Stimulated activated CD8-positive, alpha-beta memory T cell treated with anti-CD3 and anti-CD28 coated beads, Interleukin-4, amount 100 ng/mL, for 1 hour (primary cell): ENCODE results near the gene IGF2R.
A peak's percentile ranks its signal among the peaks of the same experiment; 100 is the strongest.
"Not testable (repeated sequence)": the region's sequence is repeated elsewhere in the genome, so short reads cannot be mapped to it uniquely, and the experiment has no call there.

Source experiments
- DNase-seq, 2 donors: peaks; one replicate each; pipeline ENCODE4 v3.0.0-alpha.2; 2020; ENCODE audit warnings: low read depth in 2 of 2, low spot score in 1 of 2

IGF2R gene

DNA sequence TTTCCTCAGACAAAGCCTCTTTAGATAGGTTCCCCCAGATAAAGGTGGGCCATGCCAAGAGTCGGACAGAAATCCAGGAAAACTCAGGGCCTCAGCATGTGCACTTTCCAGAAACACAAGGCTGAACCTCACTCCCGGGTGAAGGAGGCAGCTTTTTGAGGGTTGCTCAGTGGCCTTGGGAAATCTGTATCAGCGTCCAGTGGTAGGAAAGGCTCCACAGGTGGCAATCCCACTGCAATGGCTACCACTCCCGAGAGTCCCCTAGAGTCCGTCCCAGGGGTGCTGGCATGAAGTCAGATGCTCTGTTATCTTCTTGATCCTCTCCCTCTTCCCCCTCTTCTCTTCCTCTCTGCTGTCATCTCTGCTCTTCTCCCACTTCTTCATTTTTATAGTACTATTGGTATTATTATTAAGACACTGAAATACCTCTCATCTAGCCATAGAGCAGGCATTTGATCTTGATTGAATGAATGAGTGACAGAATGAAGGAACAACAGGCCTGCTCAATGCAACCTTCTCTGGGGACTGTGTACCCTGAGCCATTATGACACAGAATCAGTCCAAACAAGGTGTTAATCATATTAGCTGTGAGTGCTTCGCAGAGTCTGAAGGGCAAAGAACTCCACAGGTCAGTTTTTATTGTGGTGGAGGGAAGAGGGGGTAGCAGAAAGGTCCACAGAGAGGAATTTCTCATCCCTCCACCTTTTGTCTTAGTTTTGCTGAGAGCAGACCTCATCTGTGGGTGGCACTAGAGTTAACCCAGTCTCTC, 166.1 kb downstream of the IGF2R start:
- no peak for DNase-seq

DNA sequence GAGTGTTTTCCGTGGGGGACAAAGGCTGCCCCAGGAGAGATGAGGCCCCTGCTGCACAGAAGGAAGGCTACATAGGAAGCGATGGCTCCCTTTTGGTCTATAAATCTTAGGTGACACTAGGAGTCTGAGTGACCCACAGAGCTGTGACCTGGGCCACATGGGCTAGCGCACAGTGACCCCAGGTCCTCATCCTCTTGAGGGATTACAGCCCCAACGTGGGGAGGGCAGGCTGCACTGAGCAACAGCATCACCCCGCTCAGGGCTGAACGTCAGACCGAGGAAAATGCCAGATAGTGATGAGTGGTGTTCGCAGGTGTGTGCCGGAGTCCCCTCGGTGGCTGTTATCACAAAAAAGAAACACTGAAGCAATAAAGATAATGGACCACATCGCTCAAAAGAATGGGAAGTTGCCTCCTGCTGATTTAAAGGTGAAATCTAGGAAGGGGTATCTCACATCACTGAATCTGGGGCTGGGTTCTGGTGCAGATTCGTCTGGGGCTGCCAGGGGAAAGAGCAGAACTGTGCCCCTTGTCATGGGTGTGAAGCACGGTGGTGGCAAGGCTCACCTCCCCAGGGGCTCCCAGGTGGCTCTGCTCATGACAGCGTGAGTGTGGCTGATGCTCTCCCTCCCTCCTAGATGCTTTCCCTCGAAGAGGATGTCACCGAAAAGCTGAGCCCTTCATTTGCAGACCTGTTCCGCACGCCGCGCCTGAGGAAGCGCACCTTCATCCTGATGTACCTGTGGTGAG, 167.2 kb downstream of the IGF2R start:
- DNase-seq: no peak

DNA sequence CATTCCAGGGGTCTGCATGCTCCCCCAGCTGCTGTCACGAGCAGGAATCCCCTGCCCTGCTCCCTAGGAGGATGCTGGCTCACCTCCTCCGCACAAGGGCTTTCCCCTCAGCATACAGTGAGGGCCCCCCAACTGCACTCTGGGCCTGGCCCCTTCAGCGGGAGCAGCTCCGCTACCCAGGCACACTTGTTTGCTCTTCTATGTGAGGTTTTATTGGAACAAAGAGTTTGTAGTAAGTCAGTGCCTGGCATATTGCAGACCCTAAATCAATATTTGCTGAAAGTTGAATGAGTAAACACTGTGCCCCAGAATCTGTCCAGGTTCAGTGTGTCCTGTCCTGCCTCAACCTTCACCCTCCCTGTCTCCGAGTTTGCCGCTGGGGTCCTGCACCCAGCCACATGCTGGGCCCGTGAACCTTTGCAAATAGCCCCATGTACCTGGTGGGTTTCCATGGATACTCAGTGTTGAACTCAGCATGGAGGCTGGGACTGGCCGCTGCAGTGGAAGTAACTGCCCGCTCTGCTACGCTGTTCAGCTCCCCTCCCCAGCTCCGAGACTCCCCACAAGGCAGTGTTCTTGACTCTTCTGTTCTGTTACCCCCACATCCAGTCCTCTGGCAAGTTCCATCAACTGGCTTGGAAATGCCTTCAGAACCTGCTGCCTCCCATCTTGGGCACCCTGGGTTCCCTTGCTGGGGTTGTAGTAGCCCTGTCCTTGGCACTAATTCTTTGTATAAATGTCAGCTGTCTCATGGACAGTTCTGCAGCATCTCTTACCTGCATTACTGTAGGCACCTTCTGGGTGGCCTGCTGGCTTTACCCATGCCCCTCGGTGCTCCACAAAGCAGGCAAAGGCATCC, 168.5 kb downstream of the IGF2R start:
- no peak for DNase-seq

DNA sequence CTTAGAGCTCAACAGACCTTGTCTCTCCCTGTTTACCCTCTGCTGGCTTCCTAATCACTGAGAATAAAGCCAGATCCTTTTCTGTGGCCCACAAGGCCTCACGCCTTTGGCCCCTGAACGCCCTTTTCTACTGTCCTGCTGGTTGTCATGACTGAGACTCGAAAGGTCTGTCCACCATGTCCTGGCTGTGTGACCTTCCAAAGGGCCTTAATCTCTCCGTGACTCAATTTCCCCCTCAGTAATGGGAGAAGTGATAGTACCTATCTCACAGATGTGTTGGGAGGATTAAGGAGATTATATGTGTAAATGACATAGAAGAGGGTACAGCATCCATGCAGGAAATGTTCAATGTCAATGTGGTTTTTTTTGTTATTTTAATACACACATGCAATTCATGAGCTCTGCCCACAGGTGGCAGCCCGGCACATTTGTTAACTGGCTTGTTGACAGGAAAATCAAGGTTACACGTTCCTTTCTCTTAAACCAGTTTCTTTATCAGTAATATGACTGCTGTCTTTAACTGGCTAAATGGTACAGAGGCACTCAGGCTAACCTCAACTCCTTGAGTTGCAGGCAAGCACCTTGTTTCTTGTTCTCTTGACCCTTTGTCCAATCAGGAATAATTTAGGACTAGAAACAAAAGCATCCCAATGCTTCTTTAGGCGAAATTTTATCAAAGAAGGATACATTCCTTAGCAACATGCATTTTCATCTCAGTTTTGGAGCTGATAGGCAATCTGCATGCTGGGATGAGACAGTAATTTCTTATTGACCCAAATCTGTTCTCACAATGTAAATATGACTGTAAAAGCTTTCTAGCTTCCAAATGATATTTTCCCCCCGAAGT, 169.3 kb downstream of the IGF2R start:
- peak; percentile 11 to 21 for DNase-seq

DNA sequence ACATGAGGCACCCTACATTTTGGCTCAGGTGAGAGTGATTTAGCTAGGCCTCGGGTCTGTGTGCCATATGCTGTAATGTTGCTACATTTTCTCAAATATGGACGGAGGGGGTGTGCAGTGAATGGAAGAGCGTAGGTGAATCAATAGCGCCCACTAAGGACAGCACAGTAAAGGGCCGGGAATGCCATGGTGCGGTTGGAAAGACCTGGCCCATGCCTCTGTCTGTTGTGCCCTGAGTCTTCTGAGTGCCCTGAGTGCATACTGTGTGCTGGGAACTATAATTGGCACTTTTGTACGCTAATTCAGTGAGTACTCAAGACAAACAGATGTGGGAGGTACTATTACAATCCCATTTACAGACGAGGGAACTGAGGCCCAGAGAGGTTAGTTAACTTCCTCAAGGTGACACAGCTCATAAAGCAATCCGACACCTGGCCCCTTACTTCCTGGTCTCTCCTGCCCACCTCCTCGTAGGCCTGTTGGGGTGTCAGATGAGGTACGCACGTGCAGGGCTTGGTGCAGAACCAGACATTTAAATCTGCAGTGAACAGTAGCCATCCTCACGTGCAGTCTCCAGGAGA, 170.0 kb downstream of the IGF2R start:
- no peak for DNase-seq

DNA sequence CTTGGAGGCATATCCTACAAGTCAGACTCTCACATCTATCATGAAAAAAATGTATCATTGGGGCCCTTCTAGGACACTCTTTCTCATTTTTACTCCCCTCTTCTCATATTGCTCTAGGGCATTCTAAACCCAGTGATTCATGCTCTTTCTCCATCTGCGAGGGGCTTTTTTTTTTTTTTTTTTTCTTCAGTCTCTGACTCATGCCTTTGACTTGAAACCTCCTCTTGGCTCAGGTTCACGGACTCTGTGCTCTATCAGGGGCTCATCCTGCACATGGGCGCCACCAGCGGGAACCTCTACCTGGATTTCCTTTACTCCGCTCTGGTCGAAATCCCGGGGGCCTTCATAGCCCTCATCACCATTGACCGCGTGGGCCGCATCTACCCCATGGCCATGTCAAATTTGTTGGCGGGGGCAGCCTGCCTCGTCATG, 170.6 kb downstream of the IGF2R start:
- no peak for DNase-seq

DNA sequence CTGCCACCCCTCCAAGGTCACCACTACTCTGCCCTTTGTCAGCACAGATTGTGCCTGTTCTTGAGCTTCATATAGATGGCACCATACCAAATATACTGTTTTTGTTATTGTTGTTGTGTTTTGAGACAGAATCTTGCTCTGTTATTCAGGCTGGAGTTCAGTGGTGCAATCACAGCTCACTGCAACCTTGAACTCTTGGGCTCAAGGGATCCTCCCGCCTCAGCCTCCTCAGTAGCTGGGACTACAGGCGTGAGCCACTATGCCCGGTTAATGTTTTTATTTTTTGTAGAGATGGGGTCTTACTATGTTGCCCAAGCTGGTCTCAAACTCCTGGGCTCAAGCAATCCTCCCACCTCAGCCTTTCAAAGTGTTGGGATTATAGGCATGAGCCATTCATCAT, 171.6 kb downstream of the IGF2R start:
- DNase-seq: not testable (repeated sequence)

DNA sequence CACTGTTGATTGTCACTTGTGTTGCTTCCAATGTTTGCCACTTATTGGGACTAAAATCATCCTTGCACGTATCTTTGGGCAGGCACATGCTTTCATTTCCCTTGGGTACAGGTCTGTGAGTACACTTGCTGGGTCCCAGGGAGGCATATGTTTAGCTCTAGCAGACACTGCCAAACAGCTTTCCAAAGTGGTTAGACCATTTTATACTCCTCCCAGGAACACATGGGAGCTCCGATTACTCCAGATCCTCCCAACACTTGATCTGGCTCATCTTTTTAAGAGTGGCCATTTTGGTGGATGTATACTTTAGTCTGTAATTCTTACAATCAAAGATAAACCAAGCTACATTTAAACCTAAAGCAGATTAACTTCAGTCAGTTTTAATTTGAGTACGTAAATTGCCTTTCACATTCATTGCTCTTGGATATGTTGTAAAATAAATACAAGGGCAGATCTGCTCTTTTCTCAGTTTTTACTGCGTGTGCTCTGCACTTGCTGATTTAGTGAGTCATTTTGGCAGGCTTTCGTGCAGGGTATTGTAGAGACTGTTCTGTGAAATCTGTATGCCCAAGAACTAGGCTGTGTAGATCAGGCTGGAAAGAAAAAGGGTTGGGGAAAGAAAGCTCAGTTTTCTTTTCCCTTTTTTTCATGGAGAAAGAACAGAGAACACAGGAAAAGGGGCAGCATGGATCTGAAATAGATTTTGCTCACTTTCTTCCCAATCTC, 172.3 kb downstream of the IGF2R start:
- no peak for DNase-seq

DNA sequence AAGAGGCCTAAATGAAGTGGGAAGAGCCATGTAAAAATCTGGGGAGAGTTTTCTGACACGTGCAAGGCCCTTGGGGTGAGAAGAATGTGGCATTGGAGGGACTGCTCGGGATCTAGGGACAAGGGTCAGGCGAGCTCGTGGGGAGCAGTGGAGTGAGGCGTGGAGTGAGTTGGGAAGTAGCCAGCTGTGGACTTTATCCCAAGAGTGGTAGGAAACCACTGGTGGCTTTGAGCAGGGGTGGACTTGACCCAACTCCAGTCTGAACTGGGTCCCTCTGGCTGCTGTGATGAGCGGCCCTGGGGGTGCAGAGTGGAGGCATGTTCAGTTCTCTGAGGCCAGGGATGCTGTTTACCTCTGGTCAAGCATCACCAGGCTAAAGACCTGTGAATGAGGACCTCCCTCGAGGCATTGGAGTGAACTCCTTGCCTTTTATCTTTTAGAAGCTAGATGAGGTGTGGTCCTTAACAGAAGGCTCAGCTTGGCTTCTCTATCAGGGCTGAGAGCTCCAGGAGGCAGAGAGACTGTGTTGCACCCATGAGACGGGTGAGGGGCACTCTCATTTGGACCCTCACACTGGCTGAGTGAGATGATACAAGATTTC, 173.3 kb downstream of the IGF2R start:
- DNase-seq: no peak

DNA sequence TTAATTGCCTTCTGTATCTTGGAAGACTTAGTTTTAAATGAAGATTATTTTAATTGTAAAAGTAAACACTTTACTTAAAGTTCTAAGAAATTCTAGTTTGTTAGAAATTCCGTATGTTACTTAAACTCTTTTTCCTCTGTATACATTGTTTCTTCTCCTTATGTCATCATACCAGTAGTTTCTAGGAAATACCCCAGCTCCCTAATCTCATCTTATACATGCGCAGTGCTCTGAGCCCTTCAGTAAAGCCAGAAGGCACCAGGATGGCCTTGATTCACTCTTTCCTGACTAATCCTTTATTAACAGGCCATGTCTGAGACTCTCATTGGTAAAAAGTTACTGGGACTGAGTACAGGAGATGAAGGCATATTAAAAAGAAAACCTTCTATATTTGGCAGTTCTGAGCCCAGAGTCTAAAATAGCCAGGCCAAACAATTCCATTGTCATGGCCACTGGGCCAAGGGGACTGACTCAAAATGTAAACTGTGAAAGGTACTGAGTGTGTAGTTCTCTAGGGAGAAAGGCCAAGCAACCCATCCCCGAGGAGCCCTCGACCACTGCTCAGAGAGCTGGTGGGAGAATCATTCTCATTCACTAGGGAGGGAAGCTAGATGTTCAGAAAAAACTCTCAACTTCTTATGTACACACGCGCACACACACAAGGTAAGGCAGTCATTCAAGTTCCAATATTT, 177.7 kb downstream of the IGF2R start:
- no peak for DNase-seq

DNA sequence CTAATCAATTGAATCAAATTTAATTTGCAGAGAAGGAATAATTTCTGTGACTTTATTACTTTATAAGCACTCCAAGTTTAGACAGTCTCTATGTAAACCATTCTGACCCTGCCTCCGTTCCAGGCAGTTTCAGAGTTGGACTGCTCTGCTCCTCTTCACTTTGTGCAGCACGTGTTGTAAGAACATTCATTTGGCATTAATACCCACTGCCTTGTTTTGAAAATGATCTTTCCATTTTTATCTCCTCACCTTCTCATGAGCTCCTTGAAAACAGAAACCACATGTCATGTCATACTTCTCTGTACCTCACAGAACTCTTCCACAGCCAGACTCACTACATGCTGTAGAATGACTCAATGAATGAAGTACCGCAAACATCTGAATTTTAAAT, 178.3 kb downstream of the IGF2R start:
- DNase-seq: no peak

DNA sequence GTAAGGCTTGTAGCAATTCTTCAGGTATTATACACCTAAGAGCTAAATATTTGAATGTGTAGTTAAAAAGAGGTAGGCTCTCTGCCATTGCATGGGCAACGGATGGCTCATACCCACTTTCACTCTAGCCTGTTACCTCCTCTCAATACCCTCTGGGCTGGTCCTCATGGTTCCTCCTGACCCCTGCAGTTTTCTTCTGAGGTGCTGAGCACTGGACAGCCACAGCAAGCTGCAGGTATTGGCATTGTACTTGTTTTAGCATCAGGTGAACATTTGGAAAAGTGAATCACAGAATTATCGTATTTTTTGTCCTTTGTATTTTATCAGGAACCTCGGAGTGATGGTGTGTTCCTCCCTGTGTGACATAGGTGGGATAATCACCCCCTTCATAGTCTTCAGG, 185.6 kb downstream of the IGF2R start:
- DNase-seq: no peak

DNA sequence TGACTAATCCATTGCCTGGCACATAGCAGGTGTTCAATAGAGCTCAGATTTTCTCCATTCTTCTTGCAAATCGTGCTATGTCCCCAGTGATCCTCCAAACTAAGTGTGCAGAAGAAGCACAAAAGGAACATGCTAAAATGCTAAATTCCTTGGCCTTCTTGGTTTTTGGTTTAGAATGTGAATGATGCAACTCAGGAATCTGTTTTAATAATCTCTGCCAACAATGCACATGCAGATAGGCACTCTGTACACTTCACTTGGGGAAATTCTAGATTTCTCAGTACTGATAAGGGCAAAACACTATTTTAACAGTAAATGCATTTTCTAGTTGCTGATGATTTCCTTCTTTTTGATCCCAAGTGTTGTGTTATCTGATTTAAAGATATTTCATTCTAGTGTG, 188.0 kb downstream of the IGF2R start:
- no peak for DNase-seq

DNA sequence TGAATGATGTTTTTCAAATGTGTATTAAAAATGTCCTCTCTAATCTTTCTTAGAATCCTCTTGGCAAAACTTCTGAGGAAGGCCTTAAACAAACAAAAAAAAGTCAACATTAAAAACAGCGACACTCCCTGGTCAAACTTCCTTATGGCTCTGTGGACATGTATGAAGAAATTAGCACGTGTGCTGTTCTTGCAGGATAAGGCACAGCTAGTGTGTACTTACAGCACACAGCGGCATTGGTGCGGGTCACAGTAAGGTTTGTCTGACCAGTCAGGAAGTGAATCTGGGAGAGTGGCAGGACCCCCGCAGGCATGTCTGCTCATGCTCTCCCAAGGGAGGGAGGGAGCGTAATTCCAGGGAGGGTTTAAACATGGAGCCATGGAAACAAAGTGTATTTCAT, 191.6 kb downstream of the IGF2R start:
- no peak for DNase-seq
